ENCODE results near the gene LHX6. TPM values are rescaled to one million over a fixed set of nuclear protein-coding genes. Genes with fewer than 3 reads are reported as not detected.

Gene LHX6
- total and polyA plus RNA-seq, 2 of the 13 experiments (the other 11 are each of a cell fraction or from before 2014, with no cell fraction given), result 1.1 to 1.3 TPM

- TF ChIP-seq ZFP36 (IDR thresholded peaks at IDR 0.05; ENCODE audit: borderline replicate concordance, low read depth, low read length, partially characterized antibody) (no peak), U2AF1 (optimal IDR thresholded peaks at IDR 0.05; ENCODE audit: low read depth, low read length) (no peak), ZFP36L1 (CRISPR knock-in tag; IDR thresholded peaks at IDR 0.05) (no peak), NFKB2 (CRISPR knock-in tag; IDR thresholded peaks at IDR 0.05; ENCODE audit: borderline replicate concordance) (no peak), GLI4 (CRISPR knock-in tag; IDR thresholded peaks at IDR 0.05; ENCODE audit: borderline replicate concordance) (no peak), STAT5B (CRISPR knock-in tag; IDR thresholded peaks at IDR 0.05) (no peak), LBX2 (CRISPR knock-in tag; IDR thresholded peaks at IDR 0.05; ENCODE audit: borderline replicate concordance) (no peak), FOXC1 (CRISPR knock-in tag; IDR thresholded peaks at IDR 0.05; ENCODE audit: borderline replicate concordance) (no peak), ISL2 (CRISPR knock-in tag; IDR thresholded peaks at IDR 0.05) (no peak), ZNF678 (CRISPR knock-in tag; IDR thresholded peaks at IDR 0.05) (no peak), TIGD3 (CRISPR knock-in tag; IDR thresholded peaks at IDR 0.05; ENCODE audit: borderline replicate concordance) (no peak), AFF4 (CRISPR knock-in tag; IDR thresholded peaks at IDR 0.05) (no peak), NFIC (IDR thresholded peaks at IDR 0.05; ENCODE audit: low read length) (no peak)
These were observed 6.0 kb downstream of the LHX6 start (continued) for GRCh38 chr9:122222791-122223190.

Data from HepG2 (cell line).